Endothelial cell of umbilical vein (primary cell): Measurements from ENCODE around the gene AGMAT.

Source experiments
- CTCF ChIP-seq, 2 donors: IDR thresholded peaks; 1 replicate in 1 of 2; 2 replicates in 1 of 2; pipeline ENCODE4 v1.5.1; 2011; ENCODE audit warnings: low read length in 2 of 2, mild to moderate bottlenecking in 2 of 2, moderate library complexity in 2 of 2, control low read depth in 1 of 2, inconsistent platforms in 1 of 2, low read depth in 1 of 2; ENCODE audit not compliant: insufficient read depth in 1 of 2; ENCODE audit errors: extremely low read depth in 1 of 2
- EZH2 ChIP-seq: IDR thresholded peaks from 2 replicates; pipeline ENCODE4 v1.6.1; 2012; ENCODE audit warnings: borderline replicate concordance, low read depth, mild to moderate bottlenecking, moderate library complexity, low read length, inconsistent platforms; ENCODE audit not compliant: severe bottlenecking
- JUN ChIP-seq: IDR thresholded peaks from 2 replicates; pipeline ENCODE4 v1.6.1; 2011; ENCODE audit warnings: borderline replicate concordance, low read depth; ENCODE audit not compliant: insufficient read length, insufficient read depth
- MAX ChIP-seq: IDR thresholded peaks from 2 replicates; pipeline ENCODE4 v1.6.1; 2011; ENCODE audit not compliant: insufficient read depth, insufficient read length
- POLR2A ChIP-seq: IDR thresholded peaks from 2 replicates; pipeline ENCODE4 v1.6.1; 2012; ENCODE audit warnings: low read depth, mild to moderate bottlenecking, control low read depth, low read length
- POLR2AphosphoS5 ChIP-seq: IDR thresholded peaks from 2 replicates; pipeline ENCODE4 v1.6.1; 2012; ENCODE audit warnings: low read depth, mild to moderate bottlenecking, control low read depth, low read length, moderate library complexity; ENCODE audit not compliant: insufficient read depth

- no peak for TF ChIP-seq POLR2A
- no peak for TF ChIP-seq CTCF (IDR thresholded peaks at IDR 0.05; ENCODE audit: extremely low read depth in 1 of 2, insufficient read depth in 1 of 2, low read depth in 1 of 2, low read length in 2 of 2)
- TF ChIP-seq POLR2AphosphoS5, result no peak
- TF ChIP-seq MAX, result no peak
- TF ChIP-seq EZH2, result no peak
- no peak for TF ChIP-seq JUN
These were observed 53.8 kb downstream of the AGMAT start for GRCh38 chr1:15531003-15531402.
